K562 (cell line): Measurements from ENCODE around the gene AK4. TPM values are rescaled to one million over a fixed set of nuclear protein-coding genes. Genes with fewer than 3 reads are reported as not detected.

Source experiments
- polyA plus RNA-seq, 8 experiments: library from polyadenylated mRNA; depleted of rRNA in 4 of 8; stranded (reverse) in 5 of 8; unstranded in 3 of 8; fragments of >200 nt; fragmentation: Nextera tagmentation in 2 of 8; fragmentation: Illumina TruSeq in 1 of 8; extraction: Ambion mirVana in 2 of 8; extraction: Trizol in 1 of 8; gene quantifications; 2 replicates each; pipeline versions ENCODE4 v1.2.1 to v1.2.3, GENCODE V29; 2011 to 2014; ENCODE audit warnings: inconsistent platforms in 1 of 8, missing spikeins in 1 of 8
- total RNA-seq, 7 experiments: library from RNA; depleted of rRNA in 6 of 7; stranded (reverse); fragments of >200 nt in 6 of 7; fragmentation: Illumina TruSeq in 2 of 7; extraction: Trizol in 2 of 7; gene quantifications; 2 replicates each; pipeline versions ENCODE4 v1.2.1 to v1.2.3, GENCODE V29; 2011 to 2021; ENCODE audit warnings: low replicate concordance in 1 of 7
- TF ChIP-seq, protein P1 (sequence below), 2 experiments: fragments of 450-650 bp; IDR thresholded peaks; 2 replicates each; pipeline ENCODE4 v1.6.1; 2016; ENCODE audit warnings: mild to moderate bottlenecking in 2 of 2, borderline replicate concordance in 1 of 2, low read depth in 1 of 2, moderate library complexity in 1 of 2

Gene AK4
- total and polyA plus RNA-seq, 9 of the 15 experiments (the other 6 are each of a cell fraction or from before 2014, with no cell fraction given), result 10.4 to 96.6 (median 21.5) TPM

DNA sequence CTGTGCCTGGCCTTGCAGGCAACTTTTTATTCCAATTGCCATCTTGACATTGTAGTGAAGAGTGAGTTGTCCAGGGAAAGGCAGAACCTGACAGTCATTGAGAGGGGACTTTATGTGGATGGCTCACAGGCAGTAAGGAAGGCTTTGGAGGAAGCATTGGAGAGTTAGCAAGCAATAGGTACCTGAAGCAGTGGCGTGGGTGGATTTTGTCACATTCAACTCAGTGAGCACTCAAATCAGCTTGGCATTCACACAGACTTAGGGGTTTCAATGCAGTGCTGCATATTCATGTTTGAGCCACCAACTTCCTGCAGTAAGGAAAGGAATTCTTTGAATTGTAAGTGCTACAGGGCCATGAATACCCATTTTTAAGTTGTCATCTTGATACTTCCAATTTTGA, 69.0 kb downstream of the AK4 start (continued):
- TF ChIP-seq, protein P1, sequence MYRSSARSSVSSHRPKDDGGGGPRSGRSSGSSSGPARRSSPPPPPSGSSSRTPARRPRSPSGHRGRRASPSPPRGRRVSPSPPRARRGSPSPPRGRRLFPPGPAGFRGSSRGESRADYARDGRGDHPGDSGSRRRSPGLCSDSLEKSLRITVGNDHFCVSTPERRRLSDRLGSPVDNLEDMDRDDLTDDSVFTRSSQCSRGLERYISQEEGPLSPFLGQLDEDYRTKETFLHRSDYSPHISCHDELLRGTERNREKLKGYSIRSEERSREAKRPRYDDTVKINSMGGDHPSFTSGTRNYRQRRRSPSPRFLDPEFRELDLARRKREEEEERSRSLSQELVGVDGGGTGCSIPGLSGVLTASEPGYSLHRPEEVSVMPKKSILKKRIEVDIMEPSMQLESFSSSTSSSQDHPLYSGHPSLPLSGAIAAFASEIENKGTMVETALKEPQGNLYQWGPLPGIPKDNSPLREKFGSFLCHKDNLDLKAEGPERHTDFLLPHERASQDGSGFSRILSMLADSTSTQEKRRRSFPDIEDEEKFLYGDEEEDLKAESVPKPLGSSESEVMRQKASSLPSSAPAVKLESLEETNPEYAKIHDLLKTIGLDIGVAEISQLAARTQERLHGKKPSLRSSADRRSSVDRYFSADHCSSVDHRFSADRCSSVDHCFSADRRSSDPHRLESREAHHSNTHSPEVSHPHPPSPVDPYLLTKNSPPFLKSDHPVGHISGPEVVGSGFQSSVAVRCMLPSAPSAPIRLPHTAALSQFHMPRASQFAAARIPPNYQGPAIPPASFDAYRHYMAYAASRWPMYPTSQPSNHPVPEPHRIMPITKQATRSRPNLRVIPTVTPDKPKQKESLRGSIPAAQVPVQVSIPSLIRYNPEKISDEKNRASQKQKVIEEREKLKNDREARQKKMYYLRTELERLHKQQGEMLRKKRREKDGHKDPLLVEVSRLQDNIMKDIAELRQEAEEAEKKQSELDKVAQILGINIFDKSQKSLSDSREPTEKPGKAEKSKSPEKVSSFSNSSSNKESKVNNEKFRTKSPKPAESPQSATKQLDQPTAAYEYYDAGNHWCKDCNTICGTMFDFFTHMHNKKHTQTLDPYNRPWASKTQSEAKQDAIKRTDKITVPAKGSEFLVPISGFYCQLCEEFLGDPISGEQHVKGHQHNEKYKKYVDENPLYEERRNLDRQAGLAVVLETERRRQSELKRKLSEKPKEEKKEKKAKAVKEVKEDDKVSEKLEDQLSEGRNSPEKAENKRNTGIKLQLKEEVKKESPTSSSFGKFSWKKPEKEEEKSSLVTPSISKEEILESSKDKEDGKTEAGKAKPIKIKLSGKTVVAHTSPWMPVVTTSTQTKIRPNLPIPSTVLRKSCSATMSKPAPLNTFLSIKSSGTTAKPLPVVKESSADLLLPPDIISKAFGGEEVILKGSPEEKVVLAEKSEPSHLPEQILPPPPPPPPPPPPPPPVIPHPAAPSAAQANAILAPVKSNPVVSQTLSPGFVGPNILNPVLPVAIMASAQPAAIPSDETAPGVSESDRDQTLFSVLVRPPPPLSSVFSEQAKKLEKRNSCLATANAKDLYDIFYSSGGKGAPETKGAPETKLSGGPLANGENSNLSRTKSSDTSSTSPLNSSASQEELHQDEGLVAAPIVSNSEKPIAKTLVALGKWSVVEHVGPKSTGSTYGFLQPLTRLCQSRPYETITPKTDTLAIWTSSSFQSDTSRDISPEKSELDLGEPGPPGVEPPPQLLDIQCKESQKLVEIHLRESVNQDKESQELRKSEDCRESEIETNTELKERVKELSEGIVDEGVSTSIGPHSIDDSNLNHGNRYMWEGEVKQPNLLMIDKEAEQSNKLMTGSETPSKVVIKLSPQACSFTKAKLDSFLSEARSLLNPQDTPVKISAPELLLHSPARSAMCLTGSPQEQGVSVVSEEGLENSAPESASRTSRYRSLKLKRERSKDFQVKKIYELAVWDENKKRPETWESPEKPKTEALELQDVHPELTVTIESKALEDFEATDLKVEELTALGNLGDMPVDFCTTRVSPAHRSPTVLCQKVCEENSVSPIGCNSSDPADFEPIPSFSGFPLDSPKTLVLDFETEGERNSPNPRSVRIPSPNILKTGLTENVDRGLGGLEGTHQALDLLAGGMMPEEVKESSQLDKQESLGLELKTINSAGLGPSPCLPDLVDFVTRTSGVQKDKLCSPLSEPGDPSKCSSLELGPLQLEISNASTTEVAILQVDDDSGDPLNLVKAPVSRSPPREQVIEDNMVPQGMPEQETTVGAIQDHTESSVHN (IDR thresholded peaks at IDR 0.05; ENCODE audit: borderline replicate concordance in 1 of 2, low read depth in 1 of 2), result no peak
